Tibial nerve (tissue), 4 donors: ENCODE measurements around the gene NFE2L2. TPM values are rescaled to one million over a fixed set of nuclear protein-coding genes. Genes with fewer than 3 reads are reported as not detected.
A peak's percentile ranks its signal among the peaks of the same experiment; 100 is the strongest.
"Not testable (repeated sequence)": the region's sequence is repeated elsewhere in the genome, so short reads cannot be mapped to it uniquely, and the experiment has no call there.

Experiments used
- DNase-seq, 2 donors: peaks; one replicate each; pipeline ENCODE4 v3.0.0-alpha.2; 2019; ENCODE audit warnings: low spot score in 2 of 2
- H3K27ac ChIP-seq, 4 donors: fragments of 200-600 bp; sonication (generic) in 3 of 4; one replicate each; pipeline ENCODE4 v1.5.1; 2017 to 2019; ENCODE audit warnings: mild to moderate bottlenecking in 1 of 4
- H3K27me3 ChIP-seq, 2 donors: fragments of 200-600 bp; sonication (generic) in 1 of 2; one replicate each; pipeline versions ENCODE4 v1.5.1 to v1.6.0; 2017 to 2019
- H3K36me3 ChIP-seq, 3 donors: fragments of 200-600 bp; sonication (generic); one replicate each; pipeline ENCODE4 v1.5.1; 2018 to 2019
- H3K4me1 ChIP-seq, 4 donors: fragments of 200-600 bp; sonication (generic) in 3 of 4; one replicate each; pipeline ENCODE4 v1.5.1; 2017 to 2019
- H3K4me3 ChIP-seq, 4 donors: fragments of 200-600 bp; sonication (generic) in 3 of 4; one replicate each; pipeline ENCODE4 v1.5.1; 2017 to 2019; ENCODE audit warnings: mild to moderate bottlenecking in 1 of 4, moderate library complexity in 1 of 4
- H3K9me3 ChIP-seq, 4 donors: fragments of 200-600 bp; sonication (generic) in 3 of 4; one replicate each; pipeline ENCODE4 v1.5.1; 2017 to 2019
- CTCF ChIP-seq, 5 experiments: fragments of 200-600 bp in 3 of 5; fragments of 450-650 bp in 2 of 5; sonication (generic) in 3 of 5; IDR thresholded peaks; one replicate each; pipeline ENCODE4 v1.5.1; 2016 to 2019; ENCODE audit warnings: antibody characterized with exemption in 5 of 5, mild to moderate bottlenecking in 3 of 5, moderate library complexity in 2 of 5
- EP300 ChIP-seq, 2 donors: sonication (generic); formaldehyde crosslinking; IDR thresholded peaks; one replicate each; pipeline ENCODE4 v1.6.1; 2017; ENCODE audit warnings: antibody characterized with exemption in 2 of 2, mild to moderate bottlenecking in 1 of 2
- POLR2A ChIP-seq, 2 donors: fragments of 450-650 bp; IDR thresholded peaks; one replicate each; pipeline ENCODE4 v1.6.1; 2017; ENCODE audit warnings: antibody characterized with exemption in 2 of 2, mild to moderate bottlenecking in 2 of 2, moderate library complexity in 2 of 2
- WGBS, 2 donors: methylation state at CpG; one replicate each; pipeline ENCODE4 v1.1.5; 2018; 5-methylcytosine and 5-hydroxymethylcytosine counted together
- total RNA-seq, 4 donors: library from RNA; depleted of rRNA; stranded (reverse); fragments of >200 nt; gene quantifications; one replicate each; pipeline ENCODE4 v1.1.0, GENCODE V29; 2016

The NFE2L2 gene
- total RNA-seq, 4 donors from 2014 or later: 112 to 164 (median 145) TPM

DNA sequence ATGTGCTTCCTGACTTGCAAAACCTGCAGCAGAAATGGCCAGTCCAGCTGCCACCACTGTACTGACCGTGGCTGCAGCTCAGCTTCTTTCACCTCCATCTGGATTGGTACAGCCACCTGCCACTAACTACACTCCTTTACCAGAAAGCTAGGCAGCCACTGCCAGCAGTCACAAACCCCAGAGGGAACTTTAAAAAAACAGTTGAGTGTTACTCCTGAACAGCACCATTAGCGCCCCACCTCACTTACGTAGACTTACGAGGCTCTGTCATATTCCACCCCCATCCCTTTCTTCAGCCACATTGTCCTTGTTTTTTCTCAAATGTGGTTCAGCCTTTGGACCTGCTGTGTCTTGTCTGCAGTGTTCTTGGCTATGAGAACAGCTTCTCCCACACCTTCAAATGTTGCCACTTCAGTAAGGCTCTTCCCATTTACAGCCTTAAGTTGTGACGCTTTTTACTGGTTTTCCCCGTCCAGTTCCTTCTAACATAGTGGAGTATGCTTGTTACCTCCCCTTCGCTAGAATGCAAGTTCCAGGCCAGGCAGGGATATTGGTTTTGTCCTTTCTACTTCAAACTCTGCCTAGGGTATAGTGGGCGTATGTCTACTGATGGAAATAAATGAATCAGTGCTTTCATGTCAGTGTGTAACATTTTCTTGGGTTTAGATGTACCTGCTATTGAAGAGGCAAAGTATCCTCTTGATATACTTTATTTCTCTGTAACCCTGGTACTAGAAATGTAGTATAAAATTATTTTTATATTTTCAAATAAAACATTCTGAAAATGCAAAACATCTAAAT lies 34.9 kb downstream of the NFE2L2 start:
- Histone ChIP-seq H3K9me3 (no peaks in the 10 kb centered on the region), H3K4me3 (no peak overlapping the region), H3K27me3 (no peaks in the 10 kb centered on the region), H3K36me3 (peaks cover 4 to 71% (median 6%) of the 10 kb centered on the region in 3 donors), H3K4me1 (peaks cover 0 to 42% (median 6%) of the 10 kb centered on the region in 4 donors), H3K27ac (no peak overlapping the region)
- peak in 1 of 2 donors; percentile 3 for TF ChIP-seq EP300 (IDR thresholded peaks at IDR 0.05)
- no peak for TF ChIP-seq CTCF (IDR thresholded peaks at IDR 0.05)
- no peak for TF ChIP-seq POLR2A (IDR thresholded peaks at IDR 0.05)
- WGBS, 2 donors: 77 to 87% methylated on average over 8 of the region's 8 CpGs
- DNase-seq: no peak

DNA sequence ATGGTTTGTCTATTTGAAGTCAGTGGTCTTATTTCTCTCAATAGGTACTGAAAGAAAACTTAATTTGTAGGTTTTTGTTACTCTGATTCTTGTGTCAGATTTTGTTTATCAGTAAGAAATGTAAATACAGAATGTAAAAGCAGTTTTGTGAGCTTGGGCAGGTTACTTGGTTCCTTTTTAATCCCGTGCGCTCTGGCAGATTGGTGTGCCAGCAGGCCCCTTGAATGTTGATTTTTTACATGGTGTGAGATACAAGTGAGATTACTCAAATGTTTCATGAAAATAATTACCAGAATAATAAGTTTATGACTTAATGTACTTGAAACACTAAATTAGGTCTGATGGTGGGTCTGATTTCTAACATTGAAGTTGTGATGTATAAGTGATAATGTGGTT lies 38.6 kb downstream of the NFE2L2 start:
- no peaks in the 10 kb centered on the region for H3K9me3 ChIP-seq
- peaks cover 0 to 32% (median 3%) of the 10 kb centered on the region in 4 donors for H3K4me1 ChIP-seq
- H3K4me3 ChIP-seq: no peak overlapping the region
- WGBS, 2 donors: 86 to 88% methylated on average over 2 of the region's 2 CpGs
- H3K36me3 ChIP-seq: peaks cover 7 to 68% (median 8%) of the 10 kb centered on the region in 3 donors
- H3K27me3 ChIP-seq: no peaks in the 10 kb centered on the region
- TF ChIP-seq CTCF (IDR thresholded peaks at IDR 0.05): no peak
- TF ChIP-seq POLR2A (IDR thresholded peaks at IDR 0.05): no peak
- TF ChIP-seq EP300 (IDR thresholded peaks at IDR 0.05): no peak
- no peak for DNase-seq
- peak overlapping the region in 1 of 4 donors; percentile 53 for H3K27ac ChIP-seq

DNA sequence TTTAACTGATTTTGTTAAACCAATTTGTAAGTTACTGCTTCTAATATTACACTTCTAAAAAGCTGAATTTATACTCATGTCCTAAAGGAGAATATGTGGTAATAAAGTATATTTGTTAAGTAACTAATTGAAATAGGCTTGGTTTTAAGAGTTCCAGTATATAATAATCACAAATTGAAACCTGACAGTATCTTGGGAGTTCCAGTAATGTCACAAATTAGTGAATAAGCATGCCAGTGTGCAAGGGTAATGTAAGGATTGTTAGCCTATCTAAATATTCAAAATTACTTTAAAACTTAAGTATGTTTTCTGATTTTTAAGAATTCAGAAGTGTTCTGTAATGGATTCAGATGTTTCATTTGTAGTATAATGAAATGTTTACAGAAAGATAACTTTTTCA lies 41.1 kb downstream of the NFE2L2 start:
- H3K4me3 ChIP-seq, H3K27me3 ChIP-seq, H3K27ac ChIP-seq, H3K9me3 ChIP-seq, DNase-seq: not testable (repeated sequence)
- peaks cover 12 to 73% (median 14%) of the 10 kb centered on the region in 3 donors for H3K36me3 ChIP-seq
- H3K4me1 ChIP-seq: peaks cover 0 to 44% (median 10%) of the 10 kb centered on the region in 4 donors

GRCh38 chr2:177221970-177222369 lies 42.6 kb downstream of the NFE2L2 start:
- peaks cover 13 to 88% (median 20%) of the 10 kb centered on the region in 3 donors for H3K36me3 ChIP-seq
- peaks cover 0 to 51% (median 11%) of the 10 kb centered on the region in 4 donors for H3K4me1 ChIP-seq
- no peak overlapping the region for H3K4me3 ChIP-seq
- no peak overlapping the region for H3K27ac ChIP-seq
- H3K9me3 ChIP-seq: no peaks in the 10 kb centered on the region
- 75 to 84% methylated on average over 3 of the region's 3 CpGs for WGBS, 2 donors
- DNase-seq: no peak
- TF ChIP-seq POLR2A (IDR thresholded peaks at IDR 0.05): no peak
- TF ChIP-seq CTCF (IDR thresholded peaks at IDR 0.05): no peak
- TF ChIP-seq EP300 (IDR thresholded peaks at IDR 0.05): no peak
- no peaks in the 10 kb centered on the region for H3K27me3 ChIP-seq

- Histone ChIP-seq H3K27me3 (no peaks in the 10 kb centered on the region), H3K9me3 (no peaks in the 10 kb centered on the region), H3K4me3 (no peak overlapping the region), H3K36me3 (peaks cover 13 to 89% (median 25%) of the 10 kb centered on the region in 3 donors), H3K27ac (no peak overlapping the region), H3K4me1 (peaks cover 0 to 51% (median 10%) of the 10 kb centered on the region in 4 donors)
- WGBS, 2 donors: 94% methylated on average over 3 of the region's 3 CpGs
- TF ChIP-seq CTCF (IDR thresholded peaks at IDR 0.05) (no peak), EP300 (IDR thresholded peaks at IDR 0.05) (no peak), POLR2A (IDR thresholded peaks at IDR 0.05) (no peak)
- DNase-seq: no peak
These were observed 43.0 kb downstream of the NFE2L2 start for GRCh38 chr2:177221534-177221933.

- not testable (repeated sequence) for H3K9me3 ChIP-seq, DNase-seq, H3K27me3 ChIP-seq, H3K27ac ChIP-seq, H3K4me3 ChIP-seq
- Histone ChIP-seq H3K36me3 (peaks cover 13 to 89% (median 29%) of the 10 kb centered on the region in 3 donors), H3K4me1 (peaks cover 0 to 68% (median 19%) of the 10 kb centered on the region in 4 donors)
- 94 to 96% methylated on average over 2 of the region's 2 CpGs for WGBS, 2 donors
These were observed 44.7 kb downstream of the NFE2L2 start for GRCh38 chr2:177219787-177220186.
